ENCODE results near the gene CLPTM1L. TPM values are rescaled to one million over a fixed set of nuclear protein-coding genes. Genes with fewer than 3 reads are reported as not detected.

Gene CLPTM1L
- total RNA-seq, 2 donors from 2014 or later: 56.6 to 85.4 TPM

- no peak for DNase-seq (ENCODE audit: low spot score)
- H3K27me3 ChIP-seq: no peaks in the 10 kb centered on the region
Observed at GRCh38 chr5:1356873-1357787, 12.2 kb upstream of the CLPTM1L start.

DNA sequence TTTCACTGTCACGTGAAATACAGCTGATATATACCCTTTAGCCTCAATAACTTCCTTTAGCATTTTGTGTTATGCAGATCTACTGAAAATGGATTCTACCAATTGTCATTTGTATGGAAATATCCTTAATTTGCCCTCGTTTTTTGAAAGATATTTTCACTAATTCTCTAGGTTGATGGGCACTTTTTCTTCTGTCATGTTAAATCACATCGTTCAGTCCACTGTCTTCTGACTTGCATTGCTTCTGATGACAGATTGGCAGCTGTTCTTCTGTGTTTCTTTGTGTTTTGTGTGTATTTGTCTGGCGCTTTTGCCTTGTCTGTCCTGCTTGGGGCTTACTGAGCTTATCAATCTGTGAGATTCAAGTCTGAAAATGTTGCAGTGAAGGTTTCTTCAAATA, 9.7 kb upstream of the CLPTM1L start:
- H3K36me3 ChIP-seq: no peaks in the 10 kb centered on the region
- no peaks in the 10 kb centered on the region for H3K9me3 ChIP-seq
- no peak for TF ChIP-seq CTCF (IDR thresholded peaks at IDR 0.05)
- DNase-seq (ENCODE audit: low spot score): no peak
- H3K4me1 ChIP-seq: no peaks in the 10 kb centered on the region
- H3K27ac ChIP-seq: no peak overlapping the region
- H3K4me3 ChIP-seq: no peak overlapping the region
- no peaks in the 10 kb centered on the region for H3K27me3 ChIP-seq

More at GRCh38 chr5:1356873-1357787, 12.2 kb upstream of the CLPTM1L start:
- Histone ChIP-seq H3K9me3 (no peaks in the 10 kb centered on the region), H3K27ac (no peak overlapping the region), H3K4me3 (no peak overlapping the region), H3K36me3 (no peaks in the 10 kb centered on the region), H3K4me1 (no peaks in the 10 kb centered on the region)
- no peak for TF ChIP-seq CTCF (IDR thresholded peaks at IDR 0.05)

GRCh38 chr5:1352231-1353219, 7.6 kb upstream of the CLPTM1L start:
- no peak for DNase-seq (ENCODE audit: low spot score)
- no peak overlapping the region for H3K27ac ChIP-seq
- no peak for TF ChIP-seq CTCF (IDR thresholded peaks at IDR 0.05)
- H3K36me3 ChIP-seq: no peaks in the 10 kb centered on the region
- no peaks in the 10 kb centered on the region for H3K27me3 ChIP-seq
- H3K9me3 ChIP-seq: no peaks in the 10 kb centered on the region
- H3K4me3 ChIP-seq: no peak overlapping the region
- H3K4me1 ChIP-seq: no peaks in the 10 kb centered on the region

DNA sequence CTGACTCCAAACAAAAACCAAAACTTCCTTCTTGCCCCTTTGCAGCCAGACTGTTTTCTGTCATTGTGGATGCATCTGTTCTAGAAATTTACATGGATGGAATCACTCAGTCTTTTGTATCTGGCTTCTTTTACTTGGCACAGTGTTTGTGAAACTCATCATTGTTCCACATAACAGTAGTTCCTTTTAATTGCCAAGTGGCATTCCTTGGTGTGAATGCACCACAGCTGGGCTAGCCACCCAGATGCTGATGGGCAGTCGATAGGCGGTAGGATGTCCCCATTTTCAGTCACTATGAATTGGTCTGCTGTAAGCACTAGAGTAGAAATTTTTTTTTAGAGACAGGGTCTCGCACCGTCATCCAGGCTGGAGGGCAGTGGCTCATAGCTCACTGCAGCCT, 6.3 kb upstream of the CLPTM1L start:
- DNase-seq (ENCODE audit: low spot score): no peak
- no peaks in the 10 kb centered on the region for H3K9me3 ChIP-seq
- no peaks in the 10 kb centered on the region for H3K36me3 ChIP-seq
- no peak overlapping the region for H3K27ac ChIP-seq
- no peaks in the 10 kb centered on the region for H3K27me3 ChIP-seq
- peaks cover 0 to 1% of the 10 kb centered on the region in 2 donors for H3K4me1 ChIP-seq
- no peak for TF ChIP-seq CTCF (IDR thresholded peaks at IDR 0.05)
- H3K4me3 ChIP-seq: no peak overlapping the region

DNA sequence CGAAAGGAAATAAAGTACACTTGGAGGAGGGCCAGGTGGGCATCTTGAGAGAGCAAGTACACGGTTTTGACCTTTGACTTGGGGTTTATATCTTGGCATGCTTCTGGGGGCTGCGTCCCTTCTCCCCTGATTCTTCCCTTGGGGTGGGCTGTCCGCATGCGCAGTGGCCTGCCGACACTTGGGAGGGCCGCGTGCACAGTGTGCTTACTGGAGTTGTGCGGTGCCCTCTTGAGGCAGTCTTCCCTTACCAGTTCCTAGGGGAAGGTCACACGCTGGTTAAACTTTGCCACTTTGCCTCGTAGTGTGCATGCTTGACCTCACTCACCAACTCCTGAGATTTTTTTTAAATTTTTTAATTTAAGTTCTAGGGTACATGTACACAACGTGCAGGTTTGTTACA, 4.3 kb upstream of the CLPTM1L start:
- H3K27ac ChIP-seq: no peak overlapping the region
- peaks cover 0 to 11% of the 10 kb centered on the region in 2 donors for H3K4me1 ChIP-seq
- H3K27me3 ChIP-seq: no peaks in the 10 kb centered on the region
- no peak for DNase-seq (ENCODE audit: low spot score)
- no peaks in the 10 kb centered on the region for H3K36me3 ChIP-seq
- no peak for TF ChIP-seq CTCF (IDR thresholded peaks at IDR 0.05)
- H3K9me3 ChIP-seq: no peaks in the 10 kb centered on the region
- no peak overlapping the region for H3K4me3 ChIP-seq
